Measurements from ENCODE around the gene YIF1A. TPM values are rescaled to one million over a fixed set of nuclear protein-coding genes. Genes with fewer than 3 reads are reported as not detected.
A peak's percentile ranks its signal among the peaks of the same experiment; 100 is the strongest.

Gene YIF1A
- polyA plus RNA-seq, 1 donor (not counting 4 experiments of a cell fraction or from before 2014, with no cell fraction given), result 80.3 TPM

DNA sequence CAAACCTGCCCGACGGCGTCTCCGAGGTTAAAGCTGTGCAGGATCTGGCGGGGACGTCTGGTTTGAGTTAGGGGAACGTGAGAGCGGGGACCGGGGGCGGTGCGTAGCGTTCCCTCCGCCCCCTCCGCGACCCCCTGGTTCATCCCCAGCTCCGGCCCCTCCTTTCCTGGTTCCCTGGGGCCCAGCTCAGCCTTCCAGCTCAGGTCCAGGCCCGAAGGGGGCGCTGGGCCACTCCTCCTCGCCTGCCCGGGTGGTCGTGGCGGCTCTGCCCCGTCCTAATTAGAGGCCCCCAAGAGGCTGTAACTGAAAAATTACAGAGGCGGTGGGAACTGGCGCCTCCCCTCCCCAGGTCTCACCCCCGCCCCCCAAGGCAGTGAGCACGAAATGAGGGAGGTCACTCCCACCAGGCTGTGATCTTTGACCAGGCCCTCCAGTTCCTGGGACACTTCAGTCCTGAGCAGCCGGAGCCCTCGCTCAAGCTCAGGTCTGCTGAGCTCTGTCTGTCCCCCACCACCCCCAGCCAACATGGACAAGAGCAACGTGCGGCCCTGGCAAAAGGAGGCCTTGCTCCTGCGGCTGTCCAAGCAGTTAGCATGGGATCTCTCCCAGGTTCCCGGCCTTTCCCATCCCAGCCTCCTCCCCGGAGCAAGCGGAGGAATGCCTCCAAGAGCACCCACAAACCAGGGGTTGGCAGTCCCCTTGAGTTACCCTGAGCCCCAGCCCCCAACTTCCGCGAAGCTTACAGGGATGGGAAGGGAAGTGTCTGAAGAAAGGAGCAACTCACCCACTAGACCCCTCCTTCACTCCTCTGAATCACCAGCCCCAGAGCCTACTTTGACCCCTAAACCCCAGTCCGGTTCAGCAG lies 24.6 kb upstream of the YIF1A start:
- H3K36me3 ChIP-seq (ENCODE audit: control insufficient read depth in 2 of 2, extremely low read depth in 1 of 2, insufficient read depth in 2 of 2, low read length in 2 of 2), result no peaks in the 10 kb centered on the region
- peak overlapping the region in 1 of 3 experiments; percentile 46 for H3K4me3 ChIP-seq (ENCODE audit: control insufficient read depth in 2 of 3, extremely low read depth in 1 of 3, insufficient read depth in 2 of 3, low read depth in 1 of 3, low read length in 3 of 3)
- FAIRE-seq, result no peak
- H3K9ac ChIP-seq (ENCODE audit: control insufficient read depth, extremely low read depth, insufficient read depth, low read length), result peak overlapping the region; percentile 54
- DNase-seq (ENCODE audit: low read depth, low spot score), result no peak
- dilution Hi-C loops (cut with MboI; ENCODE audit: extremely low pct_ligation_motif_present, low sequenced_read_pairs), result no loop called here
- H3K27ac ChIP-seq (ENCODE audit: control insufficient read depth, insufficient read depth, low read length), result peak overlapping the region; percentile 31
- peaks cover 16% of the 10 kb centered on the region for H3K27me3 ChIP-seq (ENCODE audit: control insufficient read depth, extremely low read depth, insufficient read depth, low read length)
- H2AFZ ChIP-seq (ENCODE audit: control insufficient read depth, low read length), result peak overlapping the region; percentile 86
- no peaks in the 10 kb centered on the region for H3K79me2 ChIP-seq (ENCODE audit: control insufficient read depth, insufficient read depth, low read length)
- TF ChIP-seq EZH2 (IDR thresholded peaks at IDR 0.05; ENCODE audit: low read length), result no peak
- TF ChIP-seq, protein P1, sequence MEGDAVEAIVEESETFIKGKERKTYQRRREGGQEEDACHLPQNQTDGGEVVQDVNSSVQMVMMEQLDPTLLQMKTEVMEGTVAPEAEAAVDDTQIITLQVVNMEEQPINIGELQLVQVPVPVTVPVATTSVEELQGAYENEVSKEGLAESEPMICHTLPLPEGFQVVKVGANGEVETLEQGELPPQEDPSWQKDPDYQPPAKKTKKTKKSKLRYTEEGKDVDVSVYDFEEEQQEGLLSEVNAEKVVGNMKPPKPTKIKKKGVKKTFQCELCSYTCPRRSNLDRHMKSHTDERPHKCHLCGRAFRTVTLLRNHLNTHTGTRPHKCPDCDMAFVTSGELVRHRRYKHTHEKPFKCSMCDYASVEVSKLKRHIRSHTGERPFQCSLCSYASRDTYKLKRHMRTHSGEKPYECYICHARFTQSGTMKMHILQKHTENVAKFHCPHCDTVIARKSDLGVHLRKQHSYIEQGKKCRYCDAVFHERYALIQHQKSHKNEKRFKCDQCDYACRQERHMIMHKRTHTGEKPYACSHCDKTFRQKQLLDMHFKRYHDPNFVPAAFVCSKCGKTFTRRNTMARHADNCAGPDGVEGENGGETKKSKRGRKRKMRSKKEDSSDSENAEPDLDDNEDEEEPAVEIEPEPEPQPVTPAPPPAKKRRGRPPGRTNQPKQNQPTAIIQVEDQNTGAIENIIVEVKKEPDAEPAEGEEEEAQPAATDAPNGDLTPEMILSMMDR (optimal IDR thresholded peaks at IDR 0.05 in 1 of 3, IDR thresholded peaks at IDR 0.05 in 1 of 3, conservative IDR thresholded peaks at IDR 0.05 in 1 of 3; ENCODE audit: extremely low read depth in 1 of 3, insufficient read depth in 2 of 3, low read length in 3 of 3), result no peak
- no peaks in the 10 kb centered on the region for H3K9me3 ChIP-seq (ENCODE audit: control insufficient read depth, low read depth, low read length)
- no peaks in the 10 kb centered on the region for H3K9me1 ChIP-seq (ENCODE audit: control insufficient read depth, extremely low read depth, insufficient read depth, low read length)
- H4K20me1 ChIP-seq (ENCODE audit: control insufficient read depth, extremely low read depth, insufficient read depth, low read length), result no peaks in the 10 kb centered on the region
- H3K4me2 ChIP-seq (ENCODE audit: control insufficient read depth, extremely low read depth, insufficient read depth, low read depth, low read length), result peak overlapping the region; percentile 77
- H3K4me1 ChIP-seq (ENCODE audit: control insufficient read depth, extremely low read depth, insufficient read depth, low read length), result peaks cover 13% of the 10 kb centered on the region

GRCh38 chr11:66312549-66313320 lies 23.8 kb upstream of the YIF1A start:
- H3K4me2 ChIP-seq (ENCODE audit: control insufficient read depth, extremely low read depth, insufficient read depth, low read depth, low read length), result peak overlapping the region; percentile 95
- peak overlapping the region; percentile 72 for H3K27ac ChIP-seq (ENCODE audit: control insufficient read depth, insufficient read depth, low read length)
- H3K9ac ChIP-seq (ENCODE audit: control insufficient read depth, extremely low read depth, insufficient read depth, low read length), result peak overlapping the region; percentile 76
- no peaks in the 10 kb centered on the region for H3K9me1 ChIP-seq (ENCODE audit: control insufficient read depth, extremely low read depth, insufficient read depth, low read length)
- H3K4me3 ChIP-seq (ENCODE audit: control insufficient read depth in 2 of 3, extremely low read depth in 1 of 3, insufficient read depth in 2 of 3, low read depth in 1 of 3, low read length in 3 of 3), result peak overlapping the region; percentile 48 to 86 (median 70)
- no peaks in the 10 kb centered on the region for H3K79me2 ChIP-seq (ENCODE audit: control insufficient read depth, insufficient read depth, low read length)
- peaks cover 5% of the 10 kb centered on the region for H3K4me1 ChIP-seq (ENCODE audit: control insufficient read depth, extremely low read depth, insufficient read depth, low read length)
- peak overlapping the region; percentile 97 for H2AFZ ChIP-seq (ENCODE audit: control insufficient read depth, low read length)
- DNase-seq (ENCODE audit: low read depth, low spot score), result peak; percentile 93
- peak; percentile 29 for FAIRE-seq
- H3K36me3 ChIP-seq (ENCODE audit: control insufficient read depth in 2 of 2, extremely low read depth in 1 of 2, insufficient read depth in 2 of 2, low read length in 2 of 2), result no peaks in the 10 kb centered on the region
- no peaks in the 10 kb centered on the region for H3K9me3 ChIP-seq (ENCODE audit: control insufficient read depth, low read depth, low read length)
- peaks cover 16% of the 10 kb centered on the region for H3K27me3 ChIP-seq (ENCODE audit: control insufficient read depth, extremely low read depth, insufficient read depth, low read length)
- TF ChIP-seq EZH2 (IDR thresholded peaks at IDR 0.05; ENCODE audit: low read length), result no peak
- TF ChIP-seq, protein P1 (optimal IDR thresholded peaks at IDR 0.05 in 1 of 3, IDR thresholded peaks at IDR 0.05 in 1 of 3, conservative IDR thresholded peaks at IDR 0.05 in 1 of 3; ENCODE audit: extremely low read depth in 1 of 3, insufficient read depth in 2 of 3, low read length in 3 of 3), result no peak
- dilution Hi-C loops (cut with MboI; ENCODE audit: extremely low pct_ligation_motif_present, low sequenced_read_pairs), result no loop called here
- no peaks in the 10 kb centered on the region for H4K20me1 ChIP-seq (ENCODE audit: control insufficient read depth, extremely low read depth, insufficient read depth, low read length)
